Left lung (tissue), 10 donors: ENCODE data around the gene SH2D7. TPM values are rescaled to one million over a fixed set of nuclear protein-coding genes. Genes with fewer than 3 reads are reported as not detected.

ENCODE experiments used
- ATAC-seq: fragments of 200-7000 bp; cut with Tn5 transposase; one replicate; pipeline ENCODE4 v1.9.1; 2020; ENCODE audit warnings: moderate library complexity
- DNase-seq, 4 donors: peaks; one replicate each; pipeline ENCODE4 v3.0.0-alpha.2; 2013 to 2020
- H3K27ac ChIP-seq, 2 donors: fragments of 200-600 bp; sonication (generic) in 1 of 2; one replicate each; pipeline versions ENCODE4 v1.5.0 to v1.8.0; 2020 to 2021
- H3K27me3 ChIP-seq, 2 donors: fragments of 200-600 bp; sonication (generic) in 1 of 2; one replicate each; pipeline versions ENCODE4 v1.5.0 to v1.8.0; 2020 to 2021
- H3K36me3 ChIP-seq, 2 donors: fragments of 200-600 bp; sonication (generic) in 1 of 2; one replicate each; pipeline versions ENCODE4 v1.5.0 to v1.8.0; 2020 to 2021
- H3K4me1 ChIP-seq, 2 donors: fragments of 200-600 bp; one replicate each; pipeline ENCODE4 v1.8.0; 2021
- H3K4me3 ChIP-seq, 2 donors: fragments of 200-600 bp; sonication (generic) in 1 of 2; one replicate each; pipeline versions ENCODE4 v1.5.0 to v1.8.0; 2020 to 2021; ENCODE audit warnings: mild to moderate bottlenecking in 1 of 2
- H3K9me3 ChIP-seq, 2 donors: fragments of 200-600 bp; sonication (generic) in 1 of 2; one replicate each; pipeline versions ENCODE4 v1.5.0 to v1.8.0; 2020 to 2021
- CTCF ChIP-seq, 2 donors: fragments of 200-600 bp; sonication (generic) in 1 of 2; IDR thresholded peaks; one replicate each; pipeline versions ENCODE4 v1.5.0 to v1.8.0; 2021; ENCODE audit warnings: antibody characterized with exemption in 2 of 2
- intact Hi-C, 2 donors: fragments of 100-400 bp; cut with DNase I; formaldehyde crosslinking; loops; one replicate each; pipeline versions ENCODE4 v1.11.2 to v1.14.2; 2022
- polyA plus RNA-seq, 6 donors: library from polyadenylated mRNA; unstranded; fragments of 120-200 nt; gene quantifications; one replicate each; pipeline ENCODE4 v1.2.1, GENCODE V29; 2013; ENCODE audit not compliant: insufficient read length in 6 of 6
- total RNA-seq, 2 donors: library from RNA; stranded (reverse); fragmentation: NEBNext Ultra II Directional; extraction: Animal tissue kit (Norgen Biotek cat#: 25700); gene quantifications; one replicate each; pipeline ENCODE4 v1.2.1, GENCODE V29; 2021
- donor health status: DM: no; HTN: yes; CAD: no.
- donor health status: DM: no; HTN: no; CAD: no.

The SH2D7 gene
- total and polyA plus RNA-seq, 8 donors, result 0.27 to 0.69 (median 0.55) TPM; not detected in 2

DNA sequence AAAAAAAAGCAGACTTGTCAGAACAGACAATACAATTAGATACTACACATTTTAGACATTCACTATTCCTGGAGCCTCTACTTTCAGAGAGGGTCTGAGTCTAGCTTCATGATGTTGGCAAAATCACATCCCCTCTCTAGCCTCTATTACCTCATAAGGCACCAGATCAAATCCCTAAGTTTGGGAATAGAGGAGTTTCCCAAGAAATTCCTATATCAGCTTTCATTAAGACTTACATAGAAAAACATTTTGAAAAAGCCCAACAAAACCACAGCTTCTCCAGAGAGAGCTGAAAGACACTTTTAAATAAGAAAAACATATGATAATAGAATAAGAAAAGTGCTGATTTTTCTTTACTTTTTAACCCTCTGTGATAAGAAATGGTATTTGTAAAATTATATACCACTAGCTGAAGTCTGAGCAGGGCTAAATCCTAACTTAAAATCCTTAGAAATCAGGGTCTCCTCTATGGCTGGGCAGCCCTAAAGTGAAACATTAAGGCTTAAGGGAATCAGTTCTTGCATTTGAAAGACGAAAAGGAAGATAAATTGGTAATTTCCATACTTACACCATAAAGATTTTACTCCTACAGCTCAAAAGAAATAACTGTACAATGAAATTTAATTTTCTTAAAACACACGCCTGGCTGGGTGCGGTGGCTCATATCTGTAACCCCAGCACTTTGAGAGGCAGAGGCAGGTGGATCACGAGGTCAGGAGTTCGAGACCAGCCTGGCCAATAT, 19.1 kb upstream of the SH2D7 start:
- H3K36me3 ChIP-seq, result no peaks in the 10 kb centered on the region
- peak overlapping the region; percentile 73 to 76 for H3K27ac ChIP-seq
- H3K4me1 ChIP-seq, result peaks cover 45 to 91% of the 10 kb centered on the region in 2 donors
- TF ChIP-seq CTCF (IDR thresholded peaks at IDR 0.05), result no peak
- H3K9me3 ChIP-seq, result no peaks in the 10 kb centered on the region
- intact Hi-C loops, result no loop called here
- DNase-seq (no peak), ATAC-seq (no peak)
- H3K27me3 ChIP-seq, result no peaks in the 10 kb centered on the region
- H3K4me3 ChIP-seq, result no peak overlapping the region

- DNase-seq, result peak in 2 of 4 donors; percentile 75 to 79
- intact Hi-C loops, result no loop called here
Observed at GRCh38 chr15:78075490-78076230, 16.7 kb upstream of the SH2D7 start.

DNA sequence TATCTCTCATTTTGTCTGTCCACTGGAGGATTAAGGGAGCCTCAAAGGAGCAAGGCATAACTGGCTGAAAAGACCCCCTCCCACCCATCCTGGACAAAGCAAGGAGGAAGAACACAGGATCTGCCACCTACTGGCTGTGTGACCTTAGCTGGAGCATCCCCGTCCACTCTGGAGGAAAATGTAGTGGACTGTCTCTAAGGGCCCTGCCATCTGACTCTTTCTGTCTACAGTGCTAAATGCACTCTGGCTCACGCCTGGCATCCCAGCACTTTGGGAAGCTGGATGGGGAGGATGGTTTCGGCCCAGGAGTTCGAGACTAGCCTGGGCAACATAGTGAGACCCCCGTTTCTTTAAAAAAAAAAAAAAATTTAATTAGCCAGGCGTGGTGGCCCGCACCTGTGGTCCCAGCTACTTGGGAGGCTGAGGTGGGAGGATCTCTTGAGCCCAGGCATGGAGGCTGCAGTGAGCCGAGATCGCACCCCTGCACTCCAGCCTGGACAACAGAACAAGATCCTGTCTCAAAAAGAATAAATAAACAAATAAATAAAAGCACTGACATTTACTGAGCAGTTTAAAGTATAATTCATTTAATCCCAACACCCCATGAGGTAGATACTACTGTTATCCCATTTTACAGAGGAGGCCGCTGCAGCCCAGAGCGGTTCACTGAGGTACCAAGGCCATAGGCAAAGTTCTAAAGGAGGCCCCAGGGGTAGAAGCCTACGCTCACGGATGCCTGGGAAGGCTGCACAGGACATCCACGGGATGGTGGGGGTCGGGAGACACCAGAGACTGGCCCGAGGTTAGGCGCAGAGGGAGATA, 15.9 kb upstream of the SH2D7 start:
- no peak for TF ChIP-seq CTCF (IDR thresholded peaks at IDR 0.05)
- Histone ChIP-seq H3K36me3 (no peaks in the 10 kb centered on the region), H3K4me3 (peak overlapping the region; percentile 91 to 94), H3K9me3 (no peaks in the 10 kb centered on the region), H3K27me3 (no peaks in the 10 kb centered on the region), H3K4me1 (peaks cover 30 to 78% of the 10 kb centered on the region in 2 donors), H3K27ac (peak overlapping the region; percentile 93 to 97)
- intact Hi-C loops, result no loop called here
- ATAC-seq (peak; percentile 14), DNase-seq (peak in 1 of 4 donors; percentile 55)

More at GRCh38 chr15:78075490-78076230, 16.7 kb upstream of the SH2D7 start:
- Histone ChIP-seq H3K27me3 (no peaks in the 10 kb centered on the region), H3K4me1 (peaks cover 30 to 80% of the 10 kb centered on the region in 2 donors), H3K27ac (peak overlapping the region; percentile 93 to 97), H3K36me3 (no peaks in the 10 kb centered on the region), H3K9me3 (no peaks in the 10 kb centered on the region), H3K4me3 (peak overlapping the region; percentile 91 to 94)
- peak; percentile 80 for ATAC-seq
- TF ChIP-seq CTCF (IDR thresholded peaks at IDR 0.05), result no peak

GRCh38 chr15:78077053-78077870, 15.1 kb upstream of the SH2D7 start, which contains the start of gene TBC1D2B:
TBC1D2B (minus strand) TSS chr15:78077711; CDS start chr15:78077652, 59 bp downstream.
- Histone ChIP-seq H3K4me3 (peak within 1 kb of the TSS; percentile 91 to 94), H3K36me3 (no peaks in the 10 kb centered on the region), H3K4me1 (peaks cover 24 to 78% of the 10 kb centered on the region in 2 donors), H3K27me3 (no peaks in the 10 kb centered on the region), H3K9me3 (no peaks in the 10 kb centered on the region), H3K27ac (peak within 1 kb of the TSS; percentile 93 to 97)
- intact Hi-C loops, result no loop called here
- TF ChIP-seq CTCF (IDR thresholded peaks at IDR 0.05), result no peak
- ATAC-seq, result peak; percentile 70
- DNase-seq, result peak in 3 of 4 donors; percentile 70 to 94 (median 73)
